Fibroblast of the aortic adventitia (primary cell): Measurements from ENCODE around the gene MYO16. TPM values are rescaled to one million over a fixed set of nuclear protein-coding genes. Genes with fewer than 3 reads are reported as not detected.

Experiments used
- DNase-seq: peaks from one replicate; pipeline ENCODE4 v3.0.0-alpha.2; 2010; ENCODE audit warnings: low read depth
- H3K4me3 ChIP-seq: 2 replicates; pipeline ENCODE4 v1.5.1; 2011; ENCODE audit warnings: low read depth, mild to moderate bottlenecking, control low read depth, low read length, moderate library complexity
- total RNA-seq: library from RNA; depleted of rRNA; stranded (reverse); fragments of >200 nt; gene quantifications from 2 replicates; pipeline ENCODE4 v1.2.3, GENCODE V29; 2012; ENCODE audit warnings: low replicate concordance
- TF ChIP-seq, protein P1 (sequence below): IDR thresholded peaks from 2 replicates; pipeline ENCODE4 v1.5.1; 2011; ENCODE audit warnings: mild to moderate bottlenecking, low read length, control low read depth, inconsistent platforms; ENCODE audit not compliant: insufficient read depth

Gene MYO16
- total RNA-seq, 1 donor, result under 0.01 TPM

DNA sequence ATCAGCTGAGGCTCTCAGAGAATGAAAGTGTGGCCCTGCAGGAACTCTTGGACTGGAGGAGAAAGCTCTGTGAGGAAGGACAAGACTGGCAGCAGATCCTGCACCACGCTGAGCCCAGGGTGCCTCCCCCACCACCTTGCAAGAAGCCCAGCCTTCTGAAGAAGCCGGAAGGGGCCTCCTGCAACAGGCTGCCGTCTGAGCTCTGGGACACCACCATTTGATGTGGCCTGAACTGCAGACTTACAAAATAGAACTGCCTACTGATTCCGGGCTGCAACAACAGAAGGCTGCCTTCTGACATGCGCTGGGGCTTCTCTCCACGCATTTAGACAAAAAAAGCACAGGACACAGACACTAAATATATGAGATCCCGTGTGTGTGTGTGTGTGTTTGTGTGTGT is 577.2 kb downstream of the MYO16 start:
- H3K4me3 ChIP-seq, result no peak overlapping the region
- DNase-seq, result no peak
- TF ChIP-seq, protein P1, sequence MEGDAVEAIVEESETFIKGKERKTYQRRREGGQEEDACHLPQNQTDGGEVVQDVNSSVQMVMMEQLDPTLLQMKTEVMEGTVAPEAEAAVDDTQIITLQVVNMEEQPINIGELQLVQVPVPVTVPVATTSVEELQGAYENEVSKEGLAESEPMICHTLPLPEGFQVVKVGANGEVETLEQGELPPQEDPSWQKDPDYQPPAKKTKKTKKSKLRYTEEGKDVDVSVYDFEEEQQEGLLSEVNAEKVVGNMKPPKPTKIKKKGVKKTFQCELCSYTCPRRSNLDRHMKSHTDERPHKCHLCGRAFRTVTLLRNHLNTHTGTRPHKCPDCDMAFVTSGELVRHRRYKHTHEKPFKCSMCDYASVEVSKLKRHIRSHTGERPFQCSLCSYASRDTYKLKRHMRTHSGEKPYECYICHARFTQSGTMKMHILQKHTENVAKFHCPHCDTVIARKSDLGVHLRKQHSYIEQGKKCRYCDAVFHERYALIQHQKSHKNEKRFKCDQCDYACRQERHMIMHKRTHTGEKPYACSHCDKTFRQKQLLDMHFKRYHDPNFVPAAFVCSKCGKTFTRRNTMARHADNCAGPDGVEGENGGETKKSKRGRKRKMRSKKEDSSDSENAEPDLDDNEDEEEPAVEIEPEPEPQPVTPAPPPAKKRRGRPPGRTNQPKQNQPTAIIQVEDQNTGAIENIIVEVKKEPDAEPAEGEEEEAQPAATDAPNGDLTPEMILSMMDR, result no peak

DNA sequence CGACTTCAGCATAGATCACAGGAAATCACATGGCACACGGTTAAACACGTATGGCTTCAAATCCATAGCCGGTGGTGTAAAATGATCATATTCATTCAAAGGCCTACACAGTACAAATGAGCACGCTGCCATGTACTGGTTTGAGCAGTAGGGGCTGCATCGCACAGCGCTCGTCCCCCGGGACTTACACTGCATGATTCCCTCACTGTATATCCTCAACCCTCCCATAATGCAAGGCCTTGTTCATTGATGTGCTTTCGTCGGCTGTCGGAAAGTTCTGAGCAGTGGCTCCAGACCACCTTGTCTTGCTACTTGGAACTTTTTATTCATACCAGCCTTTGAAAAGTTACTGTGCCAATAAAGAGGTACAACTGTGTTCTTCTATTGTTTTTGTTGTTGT is 578.2 kb downstream of the MYO16 start:
- TF ChIP-seq, protein P1, result no peak
- no peak overlapping the region for H3K4me3 ChIP-seq
- no peak for DNase-seq

- H3K4me3 ChIP-seq, result no peak overlapping the region
- TF ChIP-seq, protein P1, result no peak
- no peak for DNase-seq
These were observed 579.1 kb downstream of the MYO16 start for GRCh38 chr13:109208522-109208921.

DNA sequence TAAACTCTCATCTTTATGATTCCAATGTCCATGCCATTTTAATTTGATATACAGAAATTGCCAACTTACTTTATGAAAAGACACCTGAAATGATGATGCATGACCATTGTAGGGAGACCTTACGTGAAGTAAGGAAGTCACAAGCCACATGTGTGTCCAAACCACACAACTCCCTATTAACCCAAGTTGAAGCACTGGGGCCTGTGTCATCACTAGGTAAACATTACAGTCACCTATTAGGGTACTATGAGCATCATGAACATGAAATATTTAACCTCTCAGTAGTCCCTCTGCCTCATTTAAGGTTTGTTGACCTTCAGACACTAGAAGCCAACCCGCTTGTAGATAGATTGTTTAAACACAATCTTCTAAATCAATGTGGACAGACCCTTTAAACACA is 580.1 kb downstream of the MYO16 start:
- DNase-seq, result no peak
- TF ChIP-seq, protein P1, result no peak
- no peak overlapping the region for H3K4me3 ChIP-seq

DNA sequence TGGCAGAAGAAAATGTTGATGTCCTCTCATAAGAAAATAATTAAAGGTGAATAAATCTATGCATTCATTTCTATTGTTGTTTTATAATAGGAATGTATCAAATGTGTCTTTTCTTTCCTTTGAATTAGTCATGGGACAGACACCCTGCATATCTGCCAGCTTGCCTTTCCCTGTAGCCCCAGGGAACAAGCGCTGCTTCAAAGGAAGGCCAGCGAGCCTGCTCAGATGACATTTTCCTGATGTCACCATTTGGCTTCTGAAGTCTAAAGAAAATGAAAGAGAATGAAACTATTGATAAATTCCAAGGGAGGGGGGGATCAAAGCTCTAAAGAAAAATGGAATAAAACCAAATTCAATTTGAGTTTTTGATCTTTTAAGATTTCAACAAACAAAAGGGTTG is 582.2 kb downstream of the MYO16 start:
- H3K4me3 ChIP-seq, result no peak overlapping the region
- TF ChIP-seq, protein P1, result no peak
- DNase-seq, result no peak

DNA sequence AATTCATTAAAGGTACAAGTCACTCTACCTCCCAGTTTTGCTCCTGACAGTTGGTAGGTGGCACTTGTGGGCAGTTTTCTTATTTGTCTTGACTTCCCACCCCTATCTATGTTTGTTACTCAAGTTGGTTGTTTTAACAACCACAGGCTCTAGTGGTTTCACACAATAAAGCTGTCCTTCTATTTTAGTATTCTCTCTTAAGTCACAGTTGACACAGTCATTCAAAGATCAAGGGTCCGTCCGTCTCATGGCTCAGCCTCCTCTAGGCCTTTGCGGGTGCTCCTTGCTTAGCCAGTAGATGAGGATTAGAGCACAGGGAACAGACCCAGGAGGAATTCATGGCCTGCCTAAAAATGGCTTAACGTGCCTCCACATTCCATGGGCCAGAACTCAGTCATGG is 583.2 kb downstream of the MYO16 start:
- H3K4me3 ChIP-seq, result no peak overlapping the region
- TF ChIP-seq, protein P1, result no peak
- no peak for DNase-seq

DNA sequence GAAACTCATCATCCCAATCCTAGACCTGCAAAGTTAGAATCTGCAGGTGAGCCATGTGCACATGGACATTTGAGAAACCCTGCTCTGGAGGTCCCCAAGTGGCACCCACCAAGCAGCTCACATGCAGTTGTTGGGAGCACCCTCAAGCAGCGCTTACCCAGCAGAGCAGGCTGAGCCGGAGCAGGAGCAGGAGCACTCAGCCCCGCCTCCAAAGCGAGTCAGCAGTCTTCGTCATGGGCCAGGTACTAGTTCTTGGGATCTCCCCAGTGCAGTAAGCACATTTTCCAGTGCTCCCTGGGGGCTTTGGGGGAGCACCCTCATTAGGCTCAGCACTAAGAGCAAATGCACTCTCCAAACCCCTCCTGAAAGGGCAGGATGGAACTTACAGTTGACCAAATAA is 584.3 kb downstream of the MYO16 start:
- no peak for DNase-seq
- TF ChIP-seq, protein P1, result no peak
- H3K4me3 ChIP-seq, result no peak overlapping the region
